Mesothelial cell of epicardium (in vitro differentiated cells): ENCODE results near the gene KIAA1671. TPM values are rescaled to one million over a fixed set of nuclear protein-coding genes. Genes with fewer than 3 reads are reported as not detected.

ENCODE experiments used
- DNase-seq, 2 experiments: peaks; one replicate each; pipeline ENCODE4 v3.0.0; 2021; ENCODE audit warnings: low spot score in 2 of 2; ENCODE audit not compliant: unreplicated experiment in 2 of 2
- H3K27ac Mint-ChIP-seq: 2 replicates; pipeline ENCODE4 v1.8.0; 2021; ENCODE audit warnings: mixed read lengths
- H3K27me3 Mint-ChIP-seq: 2 replicates; pipeline ENCODE4 v1.8.0; 2021; ENCODE audit warnings: low read depth, mixed read lengths
- H3K36me3 Mint-ChIP-seq: 2 replicates; pipeline ENCODE4 v1.8.0; 2021; ENCODE audit warnings: mixed read lengths
- H3K4me1 Mint-ChIP-seq: 2 replicates; pipeline ENCODE4 v1.8.0; 2021; ENCODE audit warnings: mixed read lengths
- H3K4me3 Mint-ChIP-seq: 2 replicates; pipeline ENCODE4 v1.8.0; 2021; ENCODE audit warnings: mild to moderate bottlenecking, moderate library complexity, mixed read lengths
- H3K9me3 Mint-ChIP-seq: 2 replicates; pipeline ENCODE4 v1.8.0; 2021; ENCODE audit warnings: mixed read lengths
- CTCF ChIP-seq: fragments of 200-600 bp; sonication (generic); IDR thresholded peaks from one replicate; pipeline ENCODE4 v1.5.0; 2021; ENCODE audit warnings: antibody characterized with exemption; ENCODE audit not compliant: unreplicated experiment
- total RNA-seq: library from RNA; stranded (reverse); gene quantifications from 3 replicates; pipeline ENCODE4 v1.2.1, GENCODE V29; 2021

KIAA1671 gene
- total RNA-seq, 1 donor from 2014 or later, result 21.8 TPM

- Mint-ChIP-seq H3K9me3 (no peaks in the 10 kb centered on the region), H3K4me3 (no peak overlapping the region), H3K4me1 (peaks cover 18% of the 10 kb centered on the region), H3K36me3 (no peaks in the 10 kb centered on the region), H3K27me3 (no peaks in the 10 kb centered on the region), H3K27ac (no peak overlapping the region)
- DNase-seq, result no peak
- TF ChIP-seq CTCF, result no peak
Measured at GRCh38 chr22:25069426-25069757, 116.9 kb downstream of the KIAA1671 start.

- no peak for TF ChIP-seq CTCF
- Mint-ChIP-seq H3K4me3 (peak overlapping the region; percentile 5), H3K36me3 (no peaks in the 10 kb centered on the region)
Measured at GRCh38 chr22:25069758-25070481, 117.4 kb downstream of the KIAA1671 start.

GRCh38 chr22:25070956-25071355 is 118.4 kb downstream of the KIAA1671 start:
- Mint-ChIP-seq H3K27ac (peak overlapping the region; percentile 94), H3K4me1 (peaks cover 18% of the 10 kb centered on the region), H3K9me3 (no peaks in the 10 kb centered on the region), H3K4me3 (peak overlapping the region; percentile 35), H3K27me3 (no peaks in the 10 kb centered on the region), H3K36me3 (no peaks in the 10 kb centered on the region)
- no peak for TF ChIP-seq CTCF
- DNase-seq, result no peak

More at GRCh38 chr22:25069758-25070481, 117.4 kb downstream of the KIAA1671 start:
- no peaks in the 10 kb centered on the region for H3K9me3 Mint-ChIP-seq
- DNase-seq, result no peak
- H3K27ac Mint-ChIP-seq, result peak overlapping the region; percentile 40
- H3K27me3 Mint-ChIP-seq, result no peaks in the 10 kb centered on the region
- peaks cover 18% of the 10 kb centered on the region for H3K4me1 Mint-ChIP-seq

GRCh38 chr22:25071720-25072119 is 119.2 kb downstream of the KIAA1671 start:
- Mint-ChIP-seq H3K4me1 (peaks cover 18% of the 10 kb centered on the region), H3K27ac (no peak overlapping the region), H3K9me3 (no peaks in the 10 kb centered on the region), H3K36me3 (no peaks in the 10 kb centered on the region), H3K27me3 (no peaks in the 10 kb centered on the region), H3K4me3 (no peak overlapping the region)
- no peak for DNase-seq
- no peak for TF ChIP-seq CTCF

GRCh38 chr22:25072406-25072805 is 119.9 kb downstream of the KIAA1671 start:
- Mint-ChIP-seq H3K27me3 (no peaks in the 10 kb centered on the region), H3K4me1 (peaks cover 18% of the 10 kb centered on the region), H3K36me3 (no peaks in the 10 kb centered on the region), H3K27ac (no peak overlapping the region), H3K9me3 (no peaks in the 10 kb centered on the region), H3K4me3 (no peak overlapping the region)
- DNase-seq, result no peak
- TF ChIP-seq CTCF, result no peak

- H3K9me3 Mint-ChIP-seq, result no peaks in the 10 kb centered on the region
Measured at GRCh38 chr22:25076336-25076735, 123.8 kb downstream of the KIAA1671 start.

More at GRCh38 chr22:25076336-25076735, 123.8 kb downstream of the KIAA1671 start:
- DNase-seq, result no peak
- Mint-ChIP-seq H3K36me3 (no peaks in the 10 kb centered on the region), H3K27ac (no peak overlapping the region), H3K27me3 (no peaks in the 10 kb centered on the region), H3K4me3 (no peak overlapping the region), H3K4me1 (peaks cover under 1% of the 10 kb centered on the region)
- TF ChIP-seq CTCF, result no peak
